ENCODE results near the gene ITGA11.

The ITGA11 gene

DNA sequence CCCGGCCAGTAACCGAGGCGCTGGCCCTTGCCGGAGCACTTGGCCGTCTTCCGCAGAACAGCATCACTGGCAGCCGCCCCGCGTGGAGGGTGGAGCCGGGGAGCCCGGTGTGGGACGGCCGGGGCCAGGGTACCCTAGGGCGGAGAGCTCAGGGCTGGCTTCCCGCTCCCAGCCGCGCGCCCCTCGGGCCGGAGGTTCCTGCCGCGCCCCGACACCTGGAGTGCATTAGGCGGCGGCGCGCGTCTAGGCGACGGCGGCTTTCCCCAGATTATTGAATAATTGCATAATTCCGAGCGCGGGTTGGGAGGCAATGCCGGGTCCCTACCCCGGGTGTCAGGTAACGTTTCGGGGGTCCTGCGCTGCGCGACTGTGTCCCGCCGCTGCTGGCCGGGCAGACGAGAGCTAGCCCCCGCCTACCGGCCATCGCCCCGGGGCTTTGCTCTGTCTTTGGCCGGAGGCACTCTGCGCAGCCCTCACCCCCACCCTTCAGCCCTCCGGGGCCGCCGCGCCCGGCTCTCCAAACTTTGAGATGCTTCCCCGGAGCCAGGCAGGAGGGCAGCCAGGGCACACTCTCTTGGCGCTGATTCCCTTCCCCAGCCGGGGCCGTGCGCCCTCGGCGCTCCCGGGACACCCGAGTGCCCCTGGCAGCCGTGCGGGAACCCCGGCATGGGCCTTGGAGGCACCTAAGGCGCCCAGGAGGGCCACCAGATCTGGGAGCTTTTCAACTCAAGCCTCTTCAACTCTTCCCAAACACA lies 749 bp downstream of the ITGA11 start:
- 5% methylated on average over 69 of the region's 69 CpGs for WGBS

GRCh38 chr15:68430471-68431036 lies 1.4 kb downstream of the ITGA11 start:
- peak overlapping the region; percentile 60 for H3K4me3 ChIP-seq (ENCODE audit: low read length)
- 74% methylated on average over 12 of the region's 12 CpGs for WGBS
- peaks cover 5% of the 10 kb centered on the region for H3K4me1 ChIP-seq (ENCODE audit: insufficient read depth, low read length)
- no peaks in the 10 kb centered on the region for H3K36me3 ChIP-seq (ENCODE audit: insufficient read depth, low read length)
- no peaks in the 10 kb centered on the region for H3K9me3 ChIP-seq (ENCODE audit: insufficient read depth, low read depth, low read length)
- peaks cover 80% of the 10 kb centered on the region for H3K27me3 ChIP-seq (ENCODE audit: insufficient read depth, low read length)
- H3K27ac ChIP-seq (ENCODE audit: low read depth, low read length), result no peak overlapping the region
- H3K9ac ChIP-seq (ENCODE audit: low read depth, low read length), result no peak overlapping the region

More for the DNA sequence above, 749 bp downstream of the ITGA11 start:
- peaks cover 83% of the 10 kb centered on the region for H3K27me3 ChIP-seq (ENCODE audit: insufficient read depth, low read length)
- H3K27ac ChIP-seq (ENCODE audit: low read depth, low read length), result no peak overlapping the region
- no peaks in the 10 kb centered on the region for H3K9me3 ChIP-seq (ENCODE audit: insufficient read depth, low read depth, low read length)
- H3K4me3 ChIP-seq (ENCODE audit: low read length), result peak overlapping the region; percentile 60
- no peak overlapping the region for H3K9ac ChIP-seq (ENCODE audit: low read depth, low read length)
- no peaks in the 10 kb centered on the region for H3K36me3 ChIP-seq (ENCODE audit: insufficient read depth, low read length)
- H3K4me1 ChIP-seq (ENCODE audit: insufficient read depth, low read length), result peaks cover 5% of the 10 kb centered on the region

- no peaks in the 10 kb centered on the region for H3K9me3 ChIP-seq (ENCODE audit: insufficient read depth, low read depth, low read length)
- no peak overlapping the region for H3K9ac ChIP-seq (ENCODE audit: low read depth, low read length)
- H3K4me3 ChIP-seq (ENCODE audit: low read length), result no peak overlapping the region
- H3K36me3 ChIP-seq (ENCODE audit: insufficient read depth, low read length), result no peaks in the 10 kb centered on the region
- peaks cover 73% of the 10 kb centered on the region for H3K27me3 ChIP-seq (ENCODE audit: insufficient read depth, low read length)
- 91% methylated on average over 5 of the region's 5 CpGs for WGBS
- H3K27ac ChIP-seq (ENCODE audit: low read depth, low read length), result no peak overlapping the region
- H3K4me1 ChIP-seq (ENCODE audit: insufficient read depth, low read length), result peaks cover 5% of the 10 kb centered on the region
Observed at GRCh38 chr15:68429691-68430470, 2.1 kb downstream of the ITGA11 start.

GRCh38 chr15:68428431-68428940 lies 3.5 kb downstream of the ITGA11 start:
- peaks cover 5% of the 10 kb centered on the region for H3K4me1 ChIP-seq (ENCODE audit: insufficient read depth, low read length)
- H3K4me3 ChIP-seq (ENCODE audit: low read length), result no peak overlapping the region
- no peaks in the 10 kb centered on the region for H3K9me3 ChIP-seq (ENCODE audit: insufficient read depth, low read depth, low read length)
- no peak overlapping the region for H3K27ac ChIP-seq (ENCODE audit: low read depth, low read length)
- H3K9ac ChIP-seq (ENCODE audit: low read depth, low read length), result no peak overlapping the region
- H3K36me3 ChIP-seq (ENCODE audit: insufficient read depth, low read length), result no peaks in the 10 kb centered on the region
- WGBS, result 89% methylated on average over 2 of the region's 2 CpGs
- peaks cover 59% of the 10 kb centered on the region for H3K27me3 ChIP-seq (ENCODE audit: insufficient read depth, low read length)

GRCh38 chr15:68427963-68428362 lies 4.0 kb downstream of the ITGA11 start:
- Histone ChIP-seq H3K9me3 (ENCODE audit: insufficient read depth, low read depth, low read length) (no peaks in the 10 kb centered on the region), H3K4me3 (ENCODE audit: low read length) (no peak overlapping the region), H3K9ac (ENCODE audit: low read depth, low read length) (no peak overlapping the region), H3K4me1 (ENCODE audit: insufficient read depth, low read length) (peaks cover 5% of the 10 kb centered on the region), H3K27ac (ENCODE audit: low read depth, low read length) (no peak overlapping the region), H3K36me3 (ENCODE audit: insufficient read depth, low read length) (no peaks in the 10 kb centered on the region), H3K27me3 (ENCODE audit: insufficient read depth, low read length) (peaks cover 54% of the 10 kb centered on the region)
- 92% methylated on average over 1 of the region's 1 CpG for WGBS

GRCh38 chr15:68427366-68427765 lies 4.6 kb downstream of the ITGA11 start:
- no peaks in the 10 kb centered on the region for H3K9me3 ChIP-seq (ENCODE audit: insufficient read depth, low read depth, low read length)
- peaks cover 2% of the 10 kb centered on the region; the same call in 1 of the 2 replicates for H3K4me1 ChIP-seq (ENCODE audit: insufficient read depth, low read length)
- H3K4me3 ChIP-seq (ENCODE audit: low read length), result no peak overlapping the region
- H3K36me3 ChIP-seq (ENCODE audit: insufficient read depth, low read length), result no peaks in the 10 kb centered on the region
- WGBS, result 68% methylated on average over 3 of the region's 3 CpGs
- peaks cover 48% of the 10 kb centered on the region for H3K27me3 ChIP-seq (ENCODE audit: insufficient read depth, low read length)
- no peak overlapping the region for H3K9ac ChIP-seq (ENCODE audit: low read depth, low read length)
- H3K27ac ChIP-seq (ENCODE audit: low read depth, low read length), result no peak overlapping the region

- Histone ChIP-seq H3K9me3 (ENCODE audit: insufficient read depth, low read depth, low read length) (no peaks in the 10 kb centered on the region), H3K27me3 (ENCODE audit: insufficient read depth, low read length) (peaks cover 36% of the 10 kb centered on the region), H3K4me3 (ENCODE audit: low read length) (no peak overlapping the region), H3K27ac (ENCODE audit: low read depth, low read length) (no peak overlapping the region), H3K36me3 (ENCODE audit: insufficient read depth, low read length) (no peaks in the 10 kb centered on the region), H3K9ac (ENCODE audit: low read depth, low read length) (no peak overlapping the region), H3K4me1 (ENCODE audit: insufficient read depth, low read length) (peaks cover 6% of the 10 kb centered on the region; the same call in 1 of the 2 replicates)
- WGBS, result 88% methylated on average over 6 of the region's 6 CpGs
Observed at GRCh38 chr15:68426116-68426515, 5.8 kb downstream of the ITGA11 start.

- Histone ChIP-seq H3K27me3 (ENCODE audit: insufficient read depth, low read length) (peaks cover 30% of the 10 kb centered on the region), H3K9ac (ENCODE audit: low read depth, low read length) (no peak overlapping the region), H3K27ac (ENCODE audit: low read depth, low read length) (no peak overlapping the region), H3K9me3 (ENCODE audit: insufficient read depth, low read depth, low read length) (no peaks in the 10 kb centered on the region), H3K4me1 (ENCODE audit: insufficient read depth, low read length) (peaks cover 9% of the 10 kb centered on the region), H3K4me3 (ENCODE audit: low read length) (no peak overlapping the region), H3K36me3 (ENCODE audit: insufficient read depth, low read length) (no peaks in the 10 kb centered on the region)
- 91% methylated on average over 9 of the region's 9 CpGs for WGBS
Observed at GRCh38 chr15:68425428-68426060, 6.4 kb downstream of the ITGA11 start.

DNA sequence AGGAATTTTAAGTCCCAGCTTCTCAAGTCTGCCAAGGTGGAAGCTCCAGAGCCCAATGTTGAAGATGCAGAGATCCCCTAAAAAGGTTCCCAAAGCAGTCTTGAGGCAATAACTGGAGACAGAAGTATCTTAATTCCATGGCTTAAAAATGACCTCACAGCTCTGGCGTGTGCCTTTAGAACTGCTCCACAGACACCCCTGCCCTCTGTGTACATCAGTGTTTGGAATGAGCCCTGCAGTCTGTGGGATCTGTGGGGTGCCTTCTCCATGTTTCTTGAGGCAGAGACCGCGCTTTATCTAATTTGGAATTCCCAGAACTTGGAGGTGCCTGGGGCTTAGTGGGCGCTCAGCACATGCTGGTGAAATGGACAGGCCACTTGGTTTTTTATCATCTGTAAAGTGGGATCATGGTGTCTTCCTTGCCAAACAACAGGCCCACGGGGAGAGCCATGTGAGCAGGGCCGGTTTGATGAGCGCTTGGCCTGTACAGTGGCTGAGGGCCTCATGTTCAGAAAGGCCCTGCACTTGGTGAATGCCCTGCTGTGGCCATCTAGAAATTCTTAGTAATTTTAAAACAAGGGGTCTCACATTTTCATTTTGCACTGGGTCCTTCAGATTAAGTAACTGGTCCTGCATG lies 7.1 kb downstream of the ITGA11 start:
- H3K4me3 ChIP-seq (ENCODE audit: low read length), result no peak overlapping the region

GRCh38 chr15:68423359-68424296 lies 8.3 kb downstream of the ITGA11 start:
- WGBS, result 92% methylated on average over 10 of the region's 10 CpGs
- no peaks in the 10 kb centered on the region for H3K36me3 ChIP-seq (ENCODE audit: insufficient read depth, low read length)
- H3K4me1 ChIP-seq (ENCODE audit: insufficient read depth, low read length), result peaks cover 15% of the 10 kb centered on the region

More for the DNA sequence above, 7.1 kb downstream of the ITGA11 start:
- Histone ChIP-seq H3K9ac (ENCODE audit: low read depth, low read length) (no peak overlapping the region), H3K9me3 (ENCODE audit: insufficient read depth, low read depth, low read length) (no peaks in the 10 kb centered on the region), H3K27ac (ENCODE audit: low read depth, low read length) (no peak overlapping the region), H3K27me3 (ENCODE audit: insufficient read depth, low read length) (peaks cover 23% of the 10 kb centered on the region), H3K36me3 (ENCODE audit: insufficient read depth, low read length) (no peaks in the 10 kb centered on the region), H3K4me1 (ENCODE audit: insufficient read depth, low read length) (peaks cover 15% of the 10 kb centered on the region)
- WGBS, result 84% methylated on average over 7 of the region's 7 CpGs

More at GRCh38 chr15:68423359-68424296, 8.3 kb downstream of the ITGA11 start:
- Histone ChIP-seq H3K9me3 (ENCODE audit: insufficient read depth, low read depth, low read length) (no peaks in the 10 kb centered on the region), H3K27ac (ENCODE audit: low read depth, low read length) (no peak overlapping the region), H3K27me3 (ENCODE audit: insufficient read depth, low read length) (peaks cover 11% of the 10 kb centered on the region), H3K4me3 (ENCODE audit: low read length) (no peak overlapping the region), H3K9ac (ENCODE audit: low read depth, low read length) (no peak overlapping the region)
